ENCODE measurements around the gene PLCL2. TPM values are rescaled to one million over a fixed set of nuclear protein-coding genes. Genes with fewer than 3 reads are reported as not detected.

PLCL2 gene
- total and polyA plus RNA-seq, 4 donors, result 1.5 to 16.5 (median 9.4) TPM

GRCh38 chr3:17090280-17090983 is 205.7 kb downstream of the PLCL2 start:
- Histone ChIP-seq H3K4me3 (ENCODE audit: low read depth in 1 of 3, low read length in 3 of 3) (no peak overlapping the region), H3K4me1 (ENCODE audit: control insufficient read depth in 4 of 4, insufficient read depth in 4 of 4, low read length in 3 of 4) (no peaks in the 10 kb centered on the region), H3K27ac (ENCODE audit: low read depth in 1 of 2, low read length in 2 of 2) (no peak overlapping the region), H3K36me3 (ENCODE audit: control insufficient read depth in 4 of 4, insufficient read depth in 3 of 4, low read depth in 1 of 4, low read length in 3 of 4) (peaks cover 0 to 8% (median 1%) of the 10 kb centered on the region in 4 donors), H3K9me3 (ENCODE audit: control insufficient read depth in 4 of 4, low read length in 3 of 4) (no peaks in the 10 kb centered on the region), H3K27me3 (ENCODE audit: control insufficient read depth in 4 of 4, insufficient read depth in 4 of 4, low read length in 3 of 4) (no peaks in the 10 kb centered on the region), H3K9ac (ENCODE audit: low read depth in 1 of 2, low read length in 2 of 2) (no peak overlapping the region)
- WGBS, result 84% methylated on average over 6 of the region's 6 CpGs
- no peak for DNase-seq (ENCODE audit: low spot score)
- no peak for TF ChIP-seq FOXA2 (IDR thresholded peaks at IDR 0.05)
- no peak for TF ChIP-seq NR2F2 (IDR thresholded peaks at IDR 0.05)
- TF ChIP-seq EGR1 (IDR thresholded peaks at IDR 0.05; ENCODE audit: low read depth in 2 of 2), result no peak

- H3K4me1 ChIP-seq (ENCODE audit: control insufficient read depth in 4 of 4, insufficient read depth in 4 of 4, low read length in 3 of 4), result no peaks in the 10 kb centered on the region
- no peaks in the 10 kb centered on the region for H3K9me3 ChIP-seq (ENCODE audit: control insufficient read depth in 4 of 4, low read length in 3 of 4)
- no peak overlapping the region for H3K27ac ChIP-seq (ENCODE audit: low read depth in 1 of 2, low read length in 2 of 2)
- H3K9ac ChIP-seq (ENCODE audit: low read depth in 1 of 2, low read length in 2 of 2), result no peak overlapping the region
- peaks cover 0 to 8% (median 1%) of the 10 kb centered on the region in 4 donors for H3K36me3 ChIP-seq (ENCODE audit: control insufficient read depth in 4 of 4, insufficient read depth in 3 of 4, low read depth in 1 of 4, low read length in 3 of 4)
- DNase-seq (ENCODE audit: low spot score), result no peak
- H3K27me3 ChIP-seq (ENCODE audit: control insufficient read depth in 4 of 4, insufficient read depth in 4 of 4, low read length in 3 of 4), result no peaks in the 10 kb centered on the region
- TF ChIP-seq ZBTB33 (IDR thresholded peaks at IDR 0.05) (no peak), MAX (IDR thresholded peaks at IDR 0.05) (no peak), ATF3 (IDR thresholded peaks at IDR 0.05) (no peak), GABPA (IDR thresholded peaks at IDR 0.05 in 1 of 2, conservative IDR thresholded peaks at IDR 0.05 in 1 of 2) (no peak), YY1 (IDR thresholded peaks at IDR 0.05) (no peak), TAF1 (conservative IDR thresholded peaks at IDR 0.05) (no peak), RAD21 (IDR thresholded peaks at IDR 0.05) (no peak), JUND (IDR thresholded peaks at IDR 0.05) (no peak), HNF4G (IDR thresholded peaks at IDR 0.05) (no peak), HNF4A (conservative IDR thresholded peaks at IDR 0.05) (no peak)
- H3K4me3 ChIP-seq (ENCODE audit: low read depth in 1 of 3, low read length in 3 of 3), result no peak overlapping the region
- 85% methylated on average over 6 of the region's 6 CpGs for WGBS
These were observed 207.3 kb downstream of the PLCL2 start for GRCh38 chr3:17091910-17092582.

- H3K9me3 ChIP-seq (ENCODE audit: control insufficient read depth in 4 of 4, low read length in 3 of 4), result no peaks in the 10 kb centered on the region
- no peak for DNase-seq (ENCODE audit: low spot score)
- no peak overlapping the region for H3K27ac ChIP-seq (ENCODE audit: low read depth in 1 of 2, low read length in 2 of 2)
- peaks cover 0 to 8% (median 1%) of the 10 kb centered on the region in 4 donors for H3K36me3 ChIP-seq (ENCODE audit: control insufficient read depth in 4 of 4, insufficient read depth in 3 of 4, low read depth in 1 of 4, low read length in 3 of 4)
- H3K9ac ChIP-seq (ENCODE audit: low read depth in 1 of 2, low read length in 2 of 2), result no peak overlapping the region
- 85% methylated on average over 2 of the region's 2 CpGs for WGBS
- H3K4me3 ChIP-seq (ENCODE audit: low read depth in 1 of 3, low read length in 3 of 3), result no peak overlapping the region
- H3K4me1 ChIP-seq (ENCODE audit: control insufficient read depth in 4 of 4, insufficient read depth in 4 of 4, low read length in 3 of 4), result no peaks in the 10 kb centered on the region
- no peaks in the 10 kb centered on the region for H3K27me3 ChIP-seq (ENCODE audit: control insufficient read depth in 4 of 4, insufficient read depth in 4 of 4, low read length in 3 of 4)
- TF ChIP-seq EGR1 (IDR thresholded peaks at IDR 0.05; ENCODE audit: low read depth in 2 of 2), result no peak
- TF ChIP-seq YY1 (IDR thresholded peaks at IDR 0.05), result no peak
- TF ChIP-seq HNF4A (conservative IDR thresholded peaks at IDR 0.05), result no peak
- TF ChIP-seq RXRA (IDR thresholded peaks at IDR 0.05), result no peak
- no peak for TF ChIP-seq FOXA2 (IDR thresholded peaks at IDR 0.05)
- TF ChIP-seq CTCF (IDR thresholded peaks at IDR 0.05; ENCODE audit: low read depth, low read length, missing input control), result no peak
- TF ChIP-seq NR2F2 (IDR thresholded peaks at IDR 0.05), result no peak
- TF ChIP-seq RAD21 (IDR thresholded peaks at IDR 0.05), result no peak
- no peak for TF ChIP-seq REST (IDR thresholded peaks at IDR 0.05)
- no peak for TF ChIP-seq HNF4G (IDR thresholded peaks at IDR 0.05)
- no peak for TF ChIP-seq SP1 (IDR thresholded peaks at IDR 0.05)
These were observed 207.8 kb downstream of the PLCL2 start for GRCh38 chr3:17092583-17092933.
